ENCODE data around the gene PITPNM3. TPM values are rescaled to one million over a fixed set of nuclear protein-coding genes. Genes with fewer than 3 reads are reported as not detected.

Gene PITPNM3
- total RNA-seq, 1 donor from 2014 or later = 1.1 TPM

DNA sequence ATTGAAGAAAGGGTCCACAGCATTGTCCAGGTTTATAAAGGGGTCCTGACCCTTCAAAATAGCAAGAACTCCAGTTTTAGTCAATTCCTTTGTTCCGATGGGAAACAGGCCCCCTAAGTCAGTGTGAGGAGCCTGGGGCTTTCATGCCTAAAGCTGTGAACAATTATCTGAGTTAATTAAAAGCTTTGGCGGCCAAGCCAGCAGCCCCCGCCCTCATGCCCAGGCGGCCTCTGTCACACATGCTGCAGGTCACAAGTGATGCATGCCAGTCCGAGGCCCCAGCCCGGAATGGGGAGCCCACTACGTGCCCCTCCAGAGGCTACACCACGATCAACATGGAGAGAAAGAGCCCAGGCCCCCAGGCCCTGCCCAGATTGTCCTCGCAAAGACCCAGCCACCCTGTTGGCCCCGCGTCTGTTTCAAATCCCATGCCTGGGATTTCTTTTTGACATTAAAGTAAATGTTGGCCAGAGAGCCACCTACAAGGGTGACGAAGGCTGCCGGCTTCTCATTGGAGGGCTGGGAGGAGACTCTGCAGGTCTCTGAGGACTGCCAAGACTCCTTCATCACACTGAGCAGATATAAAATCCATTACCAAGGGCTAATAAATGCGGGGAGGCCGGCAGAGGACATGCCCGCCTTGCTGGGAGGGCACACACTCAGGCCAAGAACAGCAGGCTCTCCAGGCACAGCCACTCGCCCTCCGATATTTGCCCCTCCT, 14.5 kb upstream of the PITPNM3 start:
- DNase-seq (no peak), ATAC-seq (ENCODE audit: low read depth) (no peak)
- POLR2A ChIA-PET = no interaction called here
- intact Hi-C loops (cut with micrococcal nuclease) = no loop called here
- H3K27ac Mint-ChIP-seq = no peak overlapping the region
- CTCF ChIA-PET = no interaction called here
- no peaks in the 10 kb centered on the region for H3K9me3 Mint-ChIP-seq
- TF ChIP-seq, protein P1, sequence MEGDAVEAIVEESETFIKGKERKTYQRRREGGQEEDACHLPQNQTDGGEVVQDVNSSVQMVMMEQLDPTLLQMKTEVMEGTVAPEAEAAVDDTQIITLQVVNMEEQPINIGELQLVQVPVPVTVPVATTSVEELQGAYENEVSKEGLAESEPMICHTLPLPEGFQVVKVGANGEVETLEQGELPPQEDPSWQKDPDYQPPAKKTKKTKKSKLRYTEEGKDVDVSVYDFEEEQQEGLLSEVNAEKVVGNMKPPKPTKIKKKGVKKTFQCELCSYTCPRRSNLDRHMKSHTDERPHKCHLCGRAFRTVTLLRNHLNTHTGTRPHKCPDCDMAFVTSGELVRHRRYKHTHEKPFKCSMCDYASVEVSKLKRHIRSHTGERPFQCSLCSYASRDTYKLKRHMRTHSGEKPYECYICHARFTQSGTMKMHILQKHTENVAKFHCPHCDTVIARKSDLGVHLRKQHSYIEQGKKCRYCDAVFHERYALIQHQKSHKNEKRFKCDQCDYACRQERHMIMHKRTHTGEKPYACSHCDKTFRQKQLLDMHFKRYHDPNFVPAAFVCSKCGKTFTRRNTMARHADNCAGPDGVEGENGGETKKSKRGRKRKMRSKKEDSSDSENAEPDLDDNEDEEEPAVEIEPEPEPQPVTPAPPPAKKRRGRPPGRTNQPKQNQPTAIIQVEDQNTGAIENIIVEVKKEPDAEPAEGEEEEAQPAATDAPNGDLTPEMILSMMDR (IDR thresholded peaks at IDR 0.05) = no peak
- H3K36me3 Mint-ChIP-seq (ENCODE audit: low read depth) = no peaks in the 10 kb centered on the region
- H3K4me3 Mint-ChIP-seq = no peak overlapping the region
- H3K27me3 Mint-ChIP-seq = peaks cover 2% of the 10 kb centered on the region
- peaks cover 15% of the 10 kb centered on the region for H3K4me1 Mint-ChIP-seq

DNA sequence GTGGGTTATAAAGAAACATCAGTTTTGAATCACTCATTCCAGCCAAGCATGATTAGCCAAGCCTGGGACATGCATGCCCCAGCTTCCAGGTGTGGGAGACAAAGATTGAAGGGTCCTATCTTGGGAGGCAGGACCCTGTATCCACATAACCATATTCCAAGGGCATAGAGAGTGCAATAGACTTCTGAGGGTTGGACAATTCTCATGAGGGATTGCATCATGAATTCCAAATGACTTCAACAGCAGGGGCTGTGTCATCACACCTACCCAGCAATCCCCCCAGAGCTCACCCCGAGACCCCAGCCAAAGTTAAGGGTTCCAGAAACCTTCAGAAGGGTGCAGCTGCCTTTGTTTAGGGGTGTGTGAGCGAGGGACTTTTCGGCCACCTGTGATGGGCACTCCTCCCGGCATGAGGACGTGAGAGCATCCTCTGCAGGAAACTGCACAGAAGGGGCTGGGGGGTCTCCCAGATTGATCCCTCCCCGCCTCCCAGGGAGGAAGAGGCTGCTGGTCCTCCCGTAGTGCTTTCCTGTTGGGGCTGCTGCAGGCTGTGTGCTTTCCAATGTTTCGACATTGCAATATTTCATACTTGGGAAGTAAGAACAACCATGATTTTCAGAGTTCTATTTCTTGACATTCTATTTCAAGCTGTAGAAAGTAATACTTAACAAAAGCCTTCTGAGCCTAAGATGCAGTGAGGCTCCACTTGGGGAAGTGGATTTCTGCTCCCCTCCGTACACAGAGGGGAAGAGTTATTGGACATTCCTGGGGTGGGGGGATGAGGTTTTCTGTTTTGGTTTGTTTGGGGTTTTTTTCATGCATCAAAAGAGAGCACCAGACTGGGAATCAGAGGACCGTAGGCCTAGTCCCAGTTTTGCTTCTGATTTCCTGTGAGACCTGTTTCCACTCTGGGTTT, 13.3 kb upstream of the PITPNM3 start:
- Mint-ChIP-seq H3K4me3 (no peak overlapping the region), H3K36me3 (ENCODE audit: low read depth) (no peaks in the 10 kb centered on the region), H3K27ac (no peak overlapping the region), H3K9me3 (no peaks in the 10 kb centered on the region), H3K4me1 (peaks cover 3% of the 10 kb centered on the region), H3K27me3 (peaks cover 2% of the 10 kb centered on the region)
- ATAC-seq (ENCODE audit: low read depth) (no peak), DNase-seq (no peak)
- TF ChIP-seq, protein P1 (IDR thresholded peaks at IDR 0.05) = no peak
- intact Hi-C loops (cut with micrococcal nuclease) = no loop called here
- POLR2A ChIA-PET = no interaction called here
- CTCF ChIA-PET = no interaction called here

GRCh38 chr17:6568184-6568758, 11.9 kb upstream of the PITPNM3 start:
- POLR2A ChIA-PET = interaction anchor here (0.5 kb wide), 1 partner anchor 85 kb away, joined by 4 read pairs; no protein-coding TSS in a partner anchor
- Mint-ChIP-seq H3K27ac (no peak overlapping the region), H3K4me1 (no peaks in the 10 kb centered on the region), H3K9me3 (no peaks in the 10 kb centered on the region), H3K27me3 (peaks cover 7% of the 10 kb centered on the region), H3K36me3 (ENCODE audit: low read depth) (no peaks in the 10 kb centered on the region), H3K4me3 (no peak overlapping the region)
- CTCF ChIA-PET = no interaction called here
- no peak for DNase-seq
- ATAC-seq (ENCODE audit: low read depth) = no peak
- TF ChIP-seq, protein P1 (IDR thresholded peaks at IDR 0.05) = no peak
- intact Hi-C loops (cut with micrococcal nuclease) = no loop called here

- intact Hi-C loops (cut with micrococcal nuclease) = no loop called here
- no peaks in the 10 kb centered on the region for H3K36me3 Mint-ChIP-seq (ENCODE audit: low read depth)
- TF ChIP-seq, protein P1 (IDR thresholded peaks at IDR 0.05) = no peak
- H3K4me3 Mint-ChIP-seq = no peak overlapping the region
- no peak for ATAC-seq (ENCODE audit: low read depth)
- H3K4me1 Mint-ChIP-seq = no peaks in the 10 kb centered on the region
- no peaks in the 10 kb centered on the region for H3K9me3 Mint-ChIP-seq
- DNase-seq = no peak
- H3K27me3 Mint-ChIP-seq = peaks cover 13% of the 10 kb centered on the region
- ChIA-PET POLR2A (no interaction called here), CTCF (no interaction called here)
- H3K27ac Mint-ChIP-seq = no peak overlapping the region
Measured at GRCh38 chr17:6567528-6568183, 11.3 kb upstream of the PITPNM3 start.
